LNCAP (cell line): Measurements from ENCODE around the gene GAS6.

ENCODE experiments used
- TF ChIP-seq, protein P1 (sequence below): fragments of 450-650 bp; IDR thresholded peaks from 2 replicates; pipeline ENCODE4 v1.5.1; 2017; ENCODE audit warnings: mild to moderate bottlenecking

GAS6 gene

DNA sequence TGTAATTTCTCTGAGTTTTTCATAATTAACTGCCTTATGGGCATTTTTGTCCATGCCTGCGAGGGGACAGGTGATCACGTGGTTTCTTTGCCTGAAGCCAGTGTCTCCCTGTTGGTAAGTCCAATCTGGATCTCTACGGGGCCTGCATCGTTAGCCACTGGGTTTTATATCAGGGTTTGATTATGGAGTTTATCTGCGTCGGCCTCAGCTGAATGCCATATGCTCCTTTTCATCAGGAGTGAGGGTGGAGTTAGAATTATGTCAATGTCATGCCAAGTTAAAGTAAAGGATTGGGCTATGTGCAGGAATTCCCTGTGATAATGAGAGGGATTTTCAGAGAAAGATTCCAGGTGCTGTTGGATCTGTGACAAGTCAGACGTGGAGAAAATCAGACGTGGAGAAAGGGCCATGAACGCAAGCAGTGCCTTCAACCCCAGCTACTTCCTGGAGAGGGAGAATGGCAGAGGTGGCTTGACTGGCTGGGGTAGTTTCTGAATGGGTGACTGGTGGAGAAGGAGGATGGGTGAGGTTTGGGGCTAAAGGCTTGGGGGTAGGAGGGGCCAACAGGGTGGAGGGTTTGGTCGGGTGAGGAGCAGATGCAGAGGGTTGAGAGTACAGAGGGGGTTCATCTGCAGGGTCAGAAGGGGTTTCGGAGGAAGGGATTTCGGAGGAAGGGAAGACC, 80.5 kb downstream of the GAS6 start:
- TF ChIP-seq, protein P1, sequence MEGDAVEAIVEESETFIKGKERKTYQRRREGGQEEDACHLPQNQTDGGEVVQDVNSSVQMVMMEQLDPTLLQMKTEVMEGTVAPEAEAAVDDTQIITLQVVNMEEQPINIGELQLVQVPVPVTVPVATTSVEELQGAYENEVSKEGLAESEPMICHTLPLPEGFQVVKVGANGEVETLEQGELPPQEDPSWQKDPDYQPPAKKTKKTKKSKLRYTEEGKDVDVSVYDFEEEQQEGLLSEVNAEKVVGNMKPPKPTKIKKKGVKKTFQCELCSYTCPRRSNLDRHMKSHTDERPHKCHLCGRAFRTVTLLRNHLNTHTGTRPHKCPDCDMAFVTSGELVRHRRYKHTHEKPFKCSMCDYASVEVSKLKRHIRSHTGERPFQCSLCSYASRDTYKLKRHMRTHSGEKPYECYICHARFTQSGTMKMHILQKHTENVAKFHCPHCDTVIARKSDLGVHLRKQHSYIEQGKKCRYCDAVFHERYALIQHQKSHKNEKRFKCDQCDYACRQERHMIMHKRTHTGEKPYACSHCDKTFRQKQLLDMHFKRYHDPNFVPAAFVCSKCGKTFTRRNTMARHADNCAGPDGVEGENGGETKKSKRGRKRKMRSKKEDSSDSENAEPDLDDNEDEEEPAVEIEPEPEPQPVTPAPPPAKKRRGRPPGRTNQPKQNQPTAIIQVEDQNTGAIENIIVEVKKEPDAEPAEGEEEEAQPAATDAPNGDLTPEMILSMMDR, result no peak

DNA sequence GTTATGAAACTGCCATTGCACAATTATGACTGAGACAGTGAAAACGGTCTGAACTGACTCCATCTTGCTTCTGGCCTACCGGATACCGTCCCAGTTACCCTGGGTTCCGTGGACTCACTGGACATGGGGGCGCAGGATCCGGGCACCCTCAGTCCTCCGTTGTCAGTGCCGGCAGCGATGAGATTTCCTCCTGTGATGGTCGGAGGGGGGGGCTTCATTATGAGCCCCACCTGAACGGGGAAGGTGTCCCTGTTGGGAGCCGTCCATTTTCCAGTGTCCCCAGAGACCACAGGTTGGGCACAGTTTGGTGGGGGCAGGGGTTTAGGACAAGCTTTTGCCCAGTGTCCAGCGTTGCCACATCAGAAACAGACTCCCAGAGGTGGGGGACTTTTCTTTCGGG, 81.4 kb downstream of the GAS6 start:
- TF ChIP-seq, protein P1, result no peak

DNA sequence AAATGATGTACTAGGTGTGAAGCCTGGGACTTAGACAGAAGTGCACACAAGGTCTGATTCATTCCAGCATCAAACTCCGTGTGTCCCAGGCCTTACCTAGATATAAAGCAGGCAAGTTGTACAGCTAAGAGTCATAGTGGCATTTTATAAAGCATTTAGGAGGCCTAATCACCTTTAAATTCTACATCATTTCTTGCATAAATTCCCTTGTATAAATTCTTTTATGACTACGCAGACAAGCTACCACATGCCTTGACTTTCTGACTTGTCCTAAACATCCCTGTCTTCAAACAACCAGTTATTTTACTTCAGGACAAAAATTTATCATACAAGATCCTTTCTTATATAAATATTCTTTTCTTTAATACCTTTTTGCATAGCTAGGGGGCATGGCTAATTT, 82.3 kb downstream of the GAS6 start:
- TF ChIP-seq, protein P1, result no peak

DNA sequence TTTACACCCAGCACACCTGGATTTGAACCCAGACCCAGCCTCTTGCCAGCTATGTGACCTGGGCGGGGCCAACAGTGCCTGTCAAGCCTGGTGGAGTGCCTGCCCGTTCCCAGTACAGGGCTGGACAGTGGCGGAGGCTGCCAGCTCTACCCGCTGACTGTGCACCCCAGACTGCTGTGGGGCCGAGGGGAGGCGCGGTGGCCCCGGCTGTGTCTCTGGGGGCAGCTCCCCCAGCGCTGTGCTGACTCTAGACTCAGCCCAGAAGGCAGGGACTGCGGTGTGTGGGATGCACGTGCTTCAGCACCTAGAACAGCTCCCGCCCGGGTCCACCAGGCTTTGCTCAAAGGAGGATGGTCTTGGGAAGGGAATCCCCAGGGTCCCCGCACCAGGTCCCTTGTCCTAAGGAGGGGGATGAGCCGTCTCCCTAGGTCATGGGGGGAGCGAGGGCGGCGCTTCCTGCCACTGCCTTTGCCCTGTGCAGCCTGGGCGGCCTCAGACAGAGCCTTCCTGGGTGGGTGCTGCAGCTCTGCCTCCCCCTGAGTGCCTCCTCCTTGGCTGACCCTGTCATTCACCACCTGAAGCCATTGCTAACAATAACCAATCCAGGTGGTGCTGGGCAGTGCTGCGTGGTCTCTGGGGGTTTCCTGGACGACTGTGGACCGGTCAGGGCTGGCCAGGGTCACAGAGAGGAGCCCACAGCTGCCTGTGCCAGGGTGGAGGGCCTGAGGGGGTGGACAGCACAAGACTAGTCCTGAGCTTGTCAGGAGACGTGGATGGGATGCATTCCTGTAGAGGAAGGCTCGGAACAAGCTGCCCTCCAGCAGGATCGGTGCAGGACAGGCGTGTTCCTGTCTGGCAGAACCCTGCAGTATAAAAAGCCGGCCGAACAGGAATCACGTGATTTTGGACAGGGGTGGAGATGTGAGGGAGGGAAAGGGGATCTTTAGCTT, 86.3 kb downstream of the GAS6 start:
- TF ChIP-seq, protein P1, result no peak

DNA sequence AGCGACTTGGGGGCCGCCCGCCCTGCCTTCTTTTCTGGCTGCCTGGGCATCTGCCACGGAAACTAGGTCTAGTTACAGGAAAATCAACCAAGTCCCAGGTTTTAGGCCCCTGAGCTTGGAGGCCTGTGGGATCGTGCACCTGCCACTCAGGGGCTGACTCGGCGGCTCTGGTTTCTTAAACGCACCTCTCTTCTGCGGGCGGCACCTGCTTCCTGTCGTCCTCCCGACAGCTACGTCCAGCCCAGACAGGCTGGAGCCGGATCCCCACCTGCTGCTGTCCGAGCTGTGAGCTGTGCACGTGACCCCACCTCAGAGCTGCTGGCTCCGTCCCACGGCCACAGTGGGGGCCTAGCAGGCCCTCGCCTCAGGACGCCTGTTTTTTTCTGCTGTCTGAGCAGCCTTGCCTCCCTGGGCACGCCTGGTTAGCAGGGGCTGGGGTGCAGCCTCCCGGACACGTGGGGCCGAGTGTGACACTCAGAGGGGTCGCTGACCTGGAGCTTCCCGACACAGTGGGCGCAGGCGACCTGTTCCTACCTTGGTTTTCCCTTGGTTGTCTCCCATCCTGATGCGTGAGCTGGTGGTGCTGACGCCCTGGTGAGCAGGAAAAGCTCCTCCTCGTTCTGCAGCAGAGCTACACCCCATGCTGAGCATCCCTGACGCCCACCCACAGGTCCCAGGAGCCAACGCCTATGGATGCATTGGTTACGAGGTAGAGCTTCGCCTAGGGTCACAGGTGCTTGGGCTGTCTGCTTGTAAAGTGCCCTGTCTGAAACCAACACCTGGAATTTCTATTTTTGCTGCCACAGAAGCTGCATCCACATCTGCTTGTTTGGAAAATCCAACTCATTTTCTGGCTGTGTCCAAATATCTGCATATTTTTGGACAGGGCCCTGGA, 87.4 kb downstream of the GAS6 start:
- TF ChIP-seq, protein P1, result no peak

DNA sequence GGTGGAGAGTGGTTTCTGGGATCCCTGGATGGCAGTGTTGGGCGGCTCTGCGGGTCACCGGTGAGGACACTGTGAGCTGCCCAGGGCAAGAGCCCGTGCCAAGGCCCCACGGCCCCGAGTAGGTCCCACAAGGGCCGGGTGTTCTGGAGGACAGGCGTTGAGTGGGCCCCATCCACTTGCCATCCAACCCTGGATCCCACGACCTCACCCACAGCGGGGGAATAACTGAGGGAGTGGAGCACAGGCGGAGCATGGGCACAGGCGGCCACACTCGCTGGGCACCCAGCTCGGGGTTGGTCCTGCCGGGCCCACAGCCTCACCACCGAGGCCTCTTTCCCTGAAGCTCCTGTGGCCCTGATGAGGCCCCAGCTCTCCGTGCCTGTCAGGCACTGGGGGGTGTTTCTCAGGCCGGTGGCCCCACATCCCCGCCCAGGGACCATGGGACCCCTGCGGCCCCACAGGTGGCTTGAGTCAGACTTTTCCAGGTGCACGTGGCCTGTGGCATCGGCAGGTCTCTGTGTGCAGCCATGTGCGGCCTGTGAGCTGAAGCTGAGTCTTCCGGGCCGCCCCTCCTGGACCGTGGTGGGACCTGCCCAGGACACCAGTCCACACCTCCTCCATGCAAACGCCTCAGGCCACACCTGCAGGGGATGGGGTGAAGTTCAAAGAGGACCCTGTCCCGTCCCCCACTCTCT, 88.3 kb downstream of the GAS6 start:
- TF ChIP-seq, protein P1, result no peak
